Loucy (cell line): ENCODE measurements around the gene SMYD2.

Experiments used
- H2AFZ ChIP-seq: fragments of 200-600 bp; sonication (generic); 2 replicates; pipeline ENCODE4 v1.6.0; 2016; ENCODE audit warnings: antibody characterized with exemption, mild to moderate bottlenecking, low read length, moderate library complexity
- H3F3A ChIP-seq: fragments of 200-600 bp; 2 replicates; pipeline ENCODE4 v1.6.0; 2016; ENCODE audit warnings: antibody characterized with exemption, low read depth, mild to moderate bottlenecking
- H3K27me3 ChIP-seq: fragments of 200-600 bp; sonication (generic); 2 replicates; pipeline ENCODE4 v1.6.1; 2014; ENCODE audit warnings: low read length, mild to moderate bottlenecking; ENCODE audit not compliant: insufficient read depth, poor library complexity, severe bottlenecking
- H3K36me3 ChIP-seq: fragments of 200-600 bp; sonication (generic); 2 replicates; pipeline ENCODE4 v1.6.1; 2016; ENCODE audit warnings: low read length; ENCODE audit not compliant: insufficient read depth
- H3K4me1 ChIP-seq: fragments of 200-600 bp; sonication (generic); 2 replicates; pipeline ENCODE4 v1.5.1; 2014; ENCODE audit warnings: low read length, mild to moderate bottlenecking; ENCODE audit not compliant: insufficient read depth, poor library complexity, severe bottlenecking
- H3K4me2 ChIP-seq: fragments of 200-600 bp; sonication (generic); 2 replicates; pipeline ENCODE4 v1.6.0; 2014; ENCODE audit warnings: antibody characterized with exemption, low read length, low read depth, mild to moderate bottlenecking; ENCODE audit not compliant: poor library complexity, severe bottlenecking
- H3K4me3 ChIP-seq: fragments of 200-600 bp; sonication (generic); 2 replicates; pipeline ENCODE4 v1.5.1; 2014; ENCODE audit warnings: low read length, mild to moderate bottlenecking, mixed read lengths; ENCODE audit not compliant: poor library complexity, severe bottlenecking
- H3K79me2 ChIP-seq: fragments of 200-600 bp; sonication (generic); 2 replicates; pipeline ENCODE4 v1.6.1; 2014; ENCODE audit warnings: low read length; ENCODE audit not compliant: insufficient read depth
- H3K9ac ChIP-seq: fragments of 200-600 bp; sonication (generic); 2 replicates; pipeline ENCODE4 v1.6.0; 2014; ENCODE audit warnings: mild to moderate bottlenecking, low read depth, low read length, moderate library complexity; ENCODE audit not compliant: poor library complexity, severe bottlenecking
- H3K9me2 ChIP-seq: fragments of 200-600 bp; sonication (generic); replicated peaks from 2 replicates; pipeline ENCODE4 v1.6.1; 2016; ENCODE audit warnings: low read depth, low read length, mixed read lengths
- H3K9me3 ChIP-seq: fragments of 200-600 bp; sonication (generic); 2 replicates; pipeline ENCODE4 v1.6.1; 2014; ENCODE audit warnings: mild to moderate bottlenecking, antibody characterized with exemption, low read length, low read depth; ENCODE audit not compliant: insufficient read depth
- H4K20me1 ChIP-seq: fragments of 200-600 bp; sonication (generic); 2 replicates; pipeline ENCODE4 v1.6.0; 2014; ENCODE audit warnings: antibody characterized with exemption, low read length, mild to moderate bottlenecking; ENCODE audit not compliant: insufficient read depth, poor library complexity, severe bottlenecking
- EZH2phosphoT487 ChIP-seq: fragments of 200-600 bp; IDR thresholded peaks from 2 replicates; pipeline ENCODE4 v1.6.1; 2018; ENCODE audit warnings: antibody characterized with exemption, mild to moderate bottlenecking, moderate library complexity, borderline replicate concordance
- TF ChIP-seq, protein P1 (sequence below): fragments of 200-600 bp; sonication (generic); conservative IDR thresholded peaks from 2 replicates; pipeline ENCODE4 v1.5.1; 2014; ENCODE audit warnings: mild to moderate bottlenecking, antibody characterized with exemption, low read length

SMYD2 gene

DNA sequence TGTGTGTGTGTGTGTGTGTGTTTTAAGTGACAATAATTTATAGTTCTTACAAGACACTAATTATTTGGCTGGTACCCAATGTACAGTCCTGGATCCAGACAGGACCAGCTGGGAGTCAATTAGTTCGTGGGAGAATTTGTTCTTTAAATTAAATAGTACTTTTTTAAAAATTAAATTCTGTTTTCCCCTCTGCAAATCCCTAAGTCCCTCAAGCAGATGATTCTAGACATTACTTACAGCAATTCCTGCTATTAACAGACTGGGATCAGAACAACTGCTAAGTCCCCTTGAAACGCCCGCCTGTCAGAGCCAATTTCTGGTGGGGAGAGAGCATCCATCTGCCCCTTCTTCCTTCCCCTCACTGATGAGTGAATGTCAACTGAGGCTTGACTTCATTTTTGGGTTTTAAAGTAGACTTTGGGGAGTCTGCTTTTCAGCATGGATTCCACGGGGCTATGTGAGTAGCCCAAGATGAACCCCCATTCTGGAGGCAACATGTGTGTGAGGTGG is 83.9 kb downstream of the SMYD2 start:
- Histone ChIP-seq H4K20me1 (no peaks in the 10 kb centered on the region), H3F3A (no peaks in the 10 kb centered on the region), H3K9ac (no peak overlapping the region), H3K27me3 (no peaks in the 10 kb centered on the region), H3K36me3 (peaks cover 10% of the 10 kb centered on the region; the same call in 1 of the 2 replicates), H3K4me1 (no peaks in the 10 kb centered on the region), H3K9me3 (no peaks in the 10 kb centered on the region), H2AFZ (no peak overlapping the region), H3K4me2 (no peak overlapping the region), H3K79me2 (no peaks in the 10 kb centered on the region), H3K9me2 (no peaks in the 10 kb centered on the region), H3K4me3 (no peak overlapping the region)
- TF ChIP-seq, protein P1, sequence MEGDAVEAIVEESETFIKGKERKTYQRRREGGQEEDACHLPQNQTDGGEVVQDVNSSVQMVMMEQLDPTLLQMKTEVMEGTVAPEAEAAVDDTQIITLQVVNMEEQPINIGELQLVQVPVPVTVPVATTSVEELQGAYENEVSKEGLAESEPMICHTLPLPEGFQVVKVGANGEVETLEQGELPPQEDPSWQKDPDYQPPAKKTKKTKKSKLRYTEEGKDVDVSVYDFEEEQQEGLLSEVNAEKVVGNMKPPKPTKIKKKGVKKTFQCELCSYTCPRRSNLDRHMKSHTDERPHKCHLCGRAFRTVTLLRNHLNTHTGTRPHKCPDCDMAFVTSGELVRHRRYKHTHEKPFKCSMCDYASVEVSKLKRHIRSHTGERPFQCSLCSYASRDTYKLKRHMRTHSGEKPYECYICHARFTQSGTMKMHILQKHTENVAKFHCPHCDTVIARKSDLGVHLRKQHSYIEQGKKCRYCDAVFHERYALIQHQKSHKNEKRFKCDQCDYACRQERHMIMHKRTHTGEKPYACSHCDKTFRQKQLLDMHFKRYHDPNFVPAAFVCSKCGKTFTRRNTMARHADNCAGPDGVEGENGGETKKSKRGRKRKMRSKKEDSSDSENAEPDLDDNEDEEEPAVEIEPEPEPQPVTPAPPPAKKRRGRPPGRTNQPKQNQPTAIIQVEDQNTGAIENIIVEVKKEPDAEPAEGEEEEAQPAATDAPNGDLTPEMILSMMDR, result no peak
- no peak for TF ChIP-seq EZH2phosphoT487

DNA sequence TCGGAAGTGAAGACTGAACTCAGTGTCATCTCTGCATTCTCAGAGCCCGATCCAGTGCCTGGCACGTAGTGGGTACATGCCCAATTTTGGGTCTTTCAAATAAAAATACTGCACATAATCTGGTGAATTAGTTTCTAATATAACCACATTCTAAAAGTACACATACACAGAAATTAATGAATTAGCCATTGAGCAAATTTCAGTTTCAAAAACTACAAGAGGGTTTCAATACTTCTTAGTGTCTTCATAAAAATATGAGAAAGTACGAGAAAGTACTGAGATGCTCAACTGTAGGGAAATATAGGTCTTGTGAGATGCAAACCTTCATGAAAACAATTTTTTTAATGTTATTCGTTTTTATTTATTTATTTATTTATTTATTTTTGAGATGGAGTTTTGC is 86.9 kb downstream of the SMYD2 start:
- Histone ChIP-seq H3F3A (no peaks in the 10 kb centered on the region), H3K79me2 (no peaks in the 10 kb centered on the region), H3K36me3 (peaks cover 9% of the 10 kb centered on the region; the same call in 1 of the 2 replicates), H3K4me2 (no peak overlapping the region), H3K9me2 (no peaks in the 10 kb centered on the region), H2AFZ (no peak overlapping the region), H3K27me3 (no peaks in the 10 kb centered on the region), H4K20me1 (no peaks in the 10 kb centered on the region), H3K9ac (no peak overlapping the region), H3K4me1 (no peaks in the 10 kb centered on the region), H3K4me3 (no peak overlapping the region), H3K9me3 (no peaks in the 10 kb centered on the region)
- no peak for TF ChIP-seq EZH2phosphoT487
- TF ChIP-seq, protein P1, result no peak

DNA sequence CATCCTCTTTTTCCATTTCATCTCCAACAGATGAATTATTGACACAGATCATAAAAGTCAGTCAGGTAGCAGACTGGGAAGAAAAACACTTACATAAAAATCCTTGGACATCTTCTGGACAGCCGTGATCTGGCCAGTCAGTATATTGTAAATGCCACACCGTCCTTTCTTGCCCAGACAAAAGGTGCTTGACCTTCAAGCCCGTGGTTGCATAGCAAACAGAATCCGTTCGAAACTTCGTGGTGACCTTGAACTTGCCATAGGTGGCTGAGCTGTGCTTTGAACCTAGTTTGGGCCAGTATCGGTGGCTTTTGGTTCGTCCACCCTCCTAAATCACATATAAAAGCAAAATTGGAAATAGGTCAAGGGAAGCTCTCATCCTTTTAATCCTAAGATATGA is 88.4 kb downstream of the SMYD2 start:
- H3K36me3 ChIP-seq, result peaks cover 9% of the 10 kb centered on the region; the same call in 1 of the 2 replicates

More for the DNA sequence above, 88.4 kb downstream of the SMYD2 start:
- no peak overlapping the region for H3K9ac ChIP-seq
- H2AFZ ChIP-seq, result no peak overlapping the region
- H3K4me3 ChIP-seq, result no peak overlapping the region
- H4K20me1 ChIP-seq, result no peaks in the 10 kb centered on the region
- no peak overlapping the region for H3K4me2 ChIP-seq
- no peaks in the 10 kb centered on the region for H3K9me2 ChIP-seq
- H3F3A ChIP-seq, result no peaks in the 10 kb centered on the region
- no peak for TF ChIP-seq EZH2phosphoT487
- TF ChIP-seq, protein P1, result no peak
- H3K9me3 ChIP-seq, result no peaks in the 10 kb centered on the region
- H3K79me2 ChIP-seq, result no peaks in the 10 kb centered on the region
- H3K4me1 ChIP-seq, result no peaks in the 10 kb centered on the region
- no peaks in the 10 kb centered on the region for H3K27me3 ChIP-seq
